CD4-positive, alpha-beta T cell (primary cell): Measurements from ENCODE around the gene REEP1. TPM values are rescaled to one million over a fixed set of nuclear protein-coding genes. Genes with fewer than 3 reads are reported as not detected.

ENCODE experiments used
- ATAC-seq: fragments of 200-7000 bp; cut with Tn5 transposase; one replicate; pipeline ENCODE4 v1.10.0; 2022; ENCODE audit warnings: mild to moderate bottlenecking; ENCODE audit not compliant: poor library complexity
- CTCF ChIA-PET: fragments of 350-600 bp; sonication (Branson Sonifier 250); formaldehyde crosslinking; loops from one replicate; lab custom pipeline; 2021; ENCODE audit warnings: antibody characterized with exemption, inconsistent platforms; lab: Charles Lee
- POLR2A ChIA-PET: fragments of 350-600 bp; sonication (Branson Sonifier 250); formaldehyde crosslinking; loops from one replicate; lab custom pipeline; 2021; ENCODE audit warnings: antibody characterized with exemption, inconsistent platforms; lab: Charles Lee
- DNase-seq, 14 experiments: peaks; one replicate each; pipeline ENCODE4 v3.0.0-alpha.2; 2013 to 2020; ENCODE audit warnings: mixed read lengths in 2 of 14
- H3K27ac ChIP-seq, 2 donors: one replicate each; pipeline versions ENCODE4 v1.5.1 to v1.7.0; 2013; ENCODE audit warnings: low read length in 2 of 2, low read depth in 1 of 2, mild to moderate bottlenecking in 1 of 2
- H3K27me3 ChIP-seq, 2 experiments: 1 replicate in 1 of 2; 2 replicates in 1 of 2; pipeline versions ENCODE4 v1.6.1 to v1.7.0; 2013; ENCODE audit warnings: low read length in 2 of 2, control low read depth in 1 of 2, mild to moderate bottlenecking in 1 of 2, moderate library complexity in 1 of 2; ENCODE audit not compliant: insufficient read depth in 2 of 2, control insufficient read depth in 1 of 2
- H3K36me3 ChIP-seq: one replicate; pipeline ENCODE4 v1.6.1; 2013; ENCODE audit warnings: low read length, control low read depth; ENCODE audit not compliant: insufficient read depth
- H3K4me1 ChIP-seq: one replicate; pipeline ENCODE4 v1.6.1; 2013; ENCODE audit warnings: low read length, control low read depth; ENCODE audit not compliant: insufficient read depth
- H3K4me3 ChIP-seq: one replicate; pipeline ENCODE4 v1.5.1; 2013; ENCODE audit warnings: mild to moderate bottlenecking, low read length, moderate library complexity
- H3K9me3 ChIP-seq, 2 experiments: 1 replicate in 1 of 2; 2 replicates in 1 of 2; pipeline versions ENCODE4 v1.6.1 to v1.7.0; 2013; ENCODE audit warnings: low read length in 2 of 2, mild to moderate bottlenecking in 2 of 2, control low read depth in 1 of 2, moderate library complexity in 1 of 2; ENCODE audit not compliant: control insufficient read depth in 1 of 2, insufficient read depth in 1 of 2
- H3K27ac Mint-ChIP-seq: one replicate; pipeline ENCODE4 v1.8.0; 2020; ENCODE audit warnings: mixed read lengths
- H3K27me3 Mint-ChIP-seq: one replicate; pipeline ENCODE4 v1.8.0; 2021; ENCODE audit warnings: mixed read lengths
- H3K36me3 Mint-ChIP-seq: one replicate; pipeline ENCODE4 v1.8.0; 2021; ENCODE audit warnings: low read depth, mixed read lengths
- H3K4me1 Mint-ChIP-seq: one replicate; pipeline ENCODE4 v1.8.0; 2021; ENCODE audit warnings: low read depth, mixed read lengths
- H3K4me3 Mint-ChIP-seq: one replicate; pipeline ENCODE4 v1.8.0; 2020; ENCODE audit warnings: mild to moderate bottlenecking, mixed read lengths
- H3K9me3 Mint-ChIP-seq: one replicate; pipeline ENCODE4 v1.8.0; 2020; ENCODE audit warnings: mixed read lengths
- intact Hi-C, 2 experiments: fragments of 100-400 bp; cut with DNase I in 1 of 2; cut with micrococcal nuclease in 1 of 2; formaldehyde crosslinking; loops; one replicate each; pipeline versions ENCODE4 v1.15.1 to v1.9.0; 2023 to 2025; cut with DNase I, micrococcal nuclease
- total RNA-seq, 174 experiments: library from RNA in 2 of 174; stranded (reverse) in 2 of 174; gene quantifications; one replicate each; pipeline ENCODE4 v1.2.3 and lab custom pipeline; 2021 to 2026
- TF ChIP-seq, protein P1 (sequence below): fragments of 200-600 bp; IDR thresholded peaks from one replicate; pipeline ENCODE4 v1.8.0; 2022; ENCODE audit warnings: antibody characterized with exemption, mild to moderate bottlenecking

Gene REEP1
- total RNA-seq, 2 experiments from 2014 or later, result not detected

DNA sequence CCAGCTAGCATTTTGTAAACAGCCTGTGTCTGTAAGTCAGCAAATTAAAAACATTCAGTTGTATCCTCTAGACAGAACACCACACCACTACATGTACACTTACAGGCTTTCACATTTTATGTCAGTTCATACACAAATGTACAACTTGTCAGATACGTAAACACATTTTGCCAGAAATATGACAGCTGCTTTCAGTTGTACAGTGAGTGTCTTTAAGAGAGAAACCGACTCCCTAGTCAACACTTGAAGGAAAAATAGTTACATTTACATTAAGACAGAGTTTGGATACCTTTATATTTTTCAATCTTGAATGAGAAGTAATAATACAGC, 123.0 kb downstream of the REEP1 start:
- Histone ChIP-seq H3K27me3 (no peaks in the 10 kb centered on the region), H3K27ac (no peak overlapping the region), H3K4me3 (no peak overlapping the region), H3K4me1 (peaks cover 6% of the 10 kb centered on the region), H3K36me3 (peaks cover 45% of the 10 kb centered on the region), H3K9me3 (peaks cover 0 to 4% of the 10 kb centered on the region in 2 experiments)
- POLR2A ChIA-PET, result no interaction called here
- intact Hi-C loops, result no loop called here
- DNase-seq, result no peak
- H3K27me3 Mint-ChIP-seq, result no peaks in the 10 kb centered on the region
- peaks cover 45% of the 10 kb centered on the region for H3K36me3 Mint-ChIP-seq
- CTCF ChIA-PET, result interaction anchor here (1.0 kb wide), 1 partner anchor 11 kb away, joined by 3 read pairs; no protein-coding TSS in a partner anchor
- no peak for ATAC-seq
- no peaks in the 10 kb centered on the region for H3K9me3 Mint-ChIP-seq
- H3K27ac Mint-ChIP-seq, result peak overlapping the region; percentile 80
- TF ChIP-seq, protein P1, sequence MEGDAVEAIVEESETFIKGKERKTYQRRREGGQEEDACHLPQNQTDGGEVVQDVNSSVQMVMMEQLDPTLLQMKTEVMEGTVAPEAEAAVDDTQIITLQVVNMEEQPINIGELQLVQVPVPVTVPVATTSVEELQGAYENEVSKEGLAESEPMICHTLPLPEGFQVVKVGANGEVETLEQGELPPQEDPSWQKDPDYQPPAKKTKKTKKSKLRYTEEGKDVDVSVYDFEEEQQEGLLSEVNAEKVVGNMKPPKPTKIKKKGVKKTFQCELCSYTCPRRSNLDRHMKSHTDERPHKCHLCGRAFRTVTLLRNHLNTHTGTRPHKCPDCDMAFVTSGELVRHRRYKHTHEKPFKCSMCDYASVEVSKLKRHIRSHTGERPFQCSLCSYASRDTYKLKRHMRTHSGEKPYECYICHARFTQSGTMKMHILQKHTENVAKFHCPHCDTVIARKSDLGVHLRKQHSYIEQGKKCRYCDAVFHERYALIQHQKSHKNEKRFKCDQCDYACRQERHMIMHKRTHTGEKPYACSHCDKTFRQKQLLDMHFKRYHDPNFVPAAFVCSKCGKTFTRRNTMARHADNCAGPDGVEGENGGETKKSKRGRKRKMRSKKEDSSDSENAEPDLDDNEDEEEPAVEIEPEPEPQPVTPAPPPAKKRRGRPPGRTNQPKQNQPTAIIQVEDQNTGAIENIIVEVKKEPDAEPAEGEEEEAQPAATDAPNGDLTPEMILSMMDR, result no peak
- H3K4me1 Mint-ChIP-seq, result peaks cover 14% of the 10 kb centered on the region
- no peak overlapping the region for H3K4me3 Mint-ChIP-seq

DNA sequence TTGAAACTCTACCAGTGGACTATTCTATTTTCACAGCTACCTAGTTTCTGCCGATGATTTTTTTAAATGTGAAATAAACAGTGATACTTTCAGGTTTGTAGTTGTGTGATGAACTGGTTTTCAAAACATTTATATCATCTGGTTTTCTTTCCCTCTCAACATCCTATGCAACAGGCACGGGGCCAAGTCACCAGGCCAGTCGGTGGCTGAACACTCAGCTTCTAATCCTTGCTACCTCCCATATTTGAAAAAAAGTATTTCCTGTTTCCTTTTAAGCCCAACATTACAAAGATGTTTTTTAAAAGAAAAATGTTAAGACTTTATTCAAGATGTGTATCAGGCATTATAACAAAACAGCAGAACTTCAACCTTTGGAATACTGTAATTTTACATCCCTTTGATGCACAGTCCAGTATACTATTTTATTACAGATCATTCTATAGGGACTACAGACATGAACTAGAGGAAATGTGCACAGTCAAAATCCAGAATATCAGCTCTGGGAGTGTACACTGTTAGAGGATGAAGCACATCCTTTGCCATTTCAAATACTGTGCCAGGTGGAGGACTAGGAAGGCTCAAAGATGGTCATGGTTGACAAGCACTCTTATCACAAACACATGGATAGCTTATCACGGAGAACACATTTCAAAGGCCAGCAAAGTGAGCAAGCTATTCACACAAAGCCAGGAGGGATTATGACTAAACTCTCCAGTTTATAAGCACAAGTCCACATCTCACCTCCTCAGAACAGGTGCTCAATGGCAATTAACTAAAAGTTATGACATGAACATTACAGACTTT, 123.5 kb downstream of the REEP1 start:
- DNase-seq (no peak), ATAC-seq (no peak)
- TF ChIP-seq, protein P1, result no peak
- H3K36me3 Mint-ChIP-seq, result peaks cover 51% of the 10 kb centered on the region
- H3K9me3 Mint-ChIP-seq, result no peaks in the 10 kb centered on the region
- Histone ChIP-seq H3K27me3 (no peaks in the 10 kb centered on the region), H3K9me3 (peaks cover 0 to 4% of the 10 kb centered on the region in 2 experiments), H3K4me1 (peaks cover 6% of the 10 kb centered on the region), H3K4me3 (no peak overlapping the region), H3K27ac (no peak overlapping the region), H3K36me3 (peaks cover 50% of the 10 kb centered on the region)
- peaks cover 14% of the 10 kb centered on the region for H3K4me1 Mint-ChIP-seq
- H3K27ac Mint-ChIP-seq, result peak overlapping the region; percentile 80
- POLR2A ChIA-PET, result interaction anchor here (0.7 to 1.1 kb wide), 2 partner anchors 11 to 86 kb away, joined by 3 read pairs; no protein-coding TSS in a partner anchor
- no peak overlapping the region for H3K4me3 Mint-ChIP-seq
- H3K27me3 Mint-ChIP-seq, result no peaks in the 10 kb centered on the region
- intact Hi-C loops, result no loop called here
- CTCF ChIA-PET, result interaction anchor here (1.0 kb wide), 1 partner anchor 11 kb away, joined by 3 read pairs; no protein-coding TSS in a partner anchor

DNA sequence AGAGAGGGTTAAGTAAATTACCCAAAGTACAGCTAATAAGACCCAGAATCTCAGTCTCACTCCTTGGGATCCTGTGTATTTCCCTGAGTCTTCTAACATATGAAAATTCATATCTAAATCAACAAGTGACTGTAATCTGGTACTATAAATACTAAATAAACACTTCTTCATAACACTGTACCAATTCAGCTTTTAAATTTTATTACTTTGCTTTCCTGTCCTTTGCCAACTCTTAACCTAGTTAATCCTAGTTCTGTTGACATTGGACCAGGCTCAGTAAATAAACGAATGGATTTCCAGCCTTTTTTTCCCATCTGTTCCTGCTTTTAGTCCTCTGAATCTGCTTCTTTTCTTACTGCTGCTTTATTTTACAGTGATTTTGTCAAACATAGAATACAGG, 124.4 kb downstream of the REEP1 start:
- Mint-ChIP-seq H3K27me3 (no peaks in the 10 kb centered on the region), H3K27ac (peak overlapping the region; percentile 80), H3K4me1 (peaks cover 14% of the 10 kb centered on the region), H3K36me3 (peaks cover 59% of the 10 kb centered on the region), H3K9me3 (no peaks in the 10 kb centered on the region), H3K4me3 (no peak overlapping the region)
- H3K9me3 ChIP-seq, result peaks cover 0 to 2% of the 10 kb centered on the region in 2 experiments
- ChIA-PET POLR2A (interaction anchor here (1.1 kb wide), 1 partner anchor 85 kb away, joined by 3 read pairs; no protein-coding TSS in a partner anchor), CTCF (no interaction called here)
- H3K36me3 ChIP-seq, result peaks cover 58% of the 10 kb centered on the region
- no peaks in the 10 kb centered on the region for H3K27me3 ChIP-seq
- no peak overlapping the region for H3K4me3 ChIP-seq
- TF ChIP-seq, protein P1, result no peak
- DNase-seq, result no peak
- no peak for ATAC-seq
- no peak overlapping the region for H3K27ac ChIP-seq
- intact Hi-C loops, result no loop called here
- peaks cover under 1% of the 10 kb centered on the region for H3K4me1 ChIP-seq
